COR-L47 (cell line): ENCODE measurements around the gene THRB.

Experiments used
- DNase-seq: peaks from one replicate; lab custom pipeline; 2025; lab: John Stamatoyannopoulos, UW

Gene THRB

DNA sequence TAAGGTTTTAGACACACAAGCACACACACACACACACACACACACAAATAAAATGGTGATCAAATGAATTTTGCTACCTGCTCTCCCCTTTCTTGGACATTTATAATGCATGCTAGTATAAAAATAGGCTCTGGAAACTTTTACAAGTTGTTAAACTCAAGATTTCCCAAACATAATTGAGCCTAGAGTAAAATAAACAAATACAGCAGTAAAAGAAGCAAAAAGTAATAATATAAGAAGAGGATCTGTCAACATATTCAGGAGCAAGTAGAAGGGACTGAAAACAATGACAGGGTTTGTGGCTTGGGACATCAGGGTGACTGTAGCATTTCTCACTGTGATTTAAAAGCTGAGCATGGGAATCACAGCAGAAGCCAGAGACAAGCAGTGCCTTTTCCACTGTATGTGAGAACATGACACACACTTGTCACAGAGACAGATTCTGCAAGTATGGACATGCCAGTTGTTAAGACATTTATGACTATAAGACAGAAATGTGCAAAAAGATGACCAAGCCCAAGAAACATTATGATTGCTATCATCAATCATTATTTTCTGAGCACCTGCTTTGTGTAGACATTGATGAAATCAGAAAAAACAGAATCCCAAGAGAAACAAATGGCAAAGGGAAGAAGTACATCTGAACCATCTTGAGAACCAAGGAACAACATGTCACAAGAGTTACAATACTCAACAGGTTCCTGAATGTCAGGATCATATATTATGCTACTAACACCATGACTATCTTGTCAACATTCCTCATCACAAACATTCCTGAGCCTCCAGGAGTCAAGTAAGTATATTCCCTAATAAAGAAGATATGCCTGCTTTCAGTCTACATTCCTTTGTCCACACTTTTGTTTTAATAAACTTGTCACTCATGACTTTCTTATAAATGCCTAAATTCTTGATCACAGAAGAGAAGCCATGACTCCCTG, 7.1 kb downstream of the THRB start:
- DNase-seq: no peak

DNA sequence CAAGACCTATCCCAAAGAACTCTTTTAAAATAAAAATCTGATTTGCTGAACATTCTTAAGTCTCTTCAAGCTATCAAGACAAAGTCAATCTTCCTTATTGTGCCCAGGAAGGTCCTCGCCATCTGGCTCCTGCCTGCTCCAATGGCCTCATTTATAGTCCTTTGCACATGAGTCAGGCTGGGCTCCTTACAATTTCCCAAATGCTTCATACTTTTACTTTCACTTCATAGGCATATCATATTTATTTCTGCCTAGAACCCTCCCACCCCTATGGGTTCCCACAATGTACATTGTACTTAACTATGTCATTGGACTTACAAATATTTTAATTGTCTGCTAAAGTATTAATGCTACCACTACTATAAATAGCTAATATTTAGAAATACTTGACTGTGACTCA, 9.1 kb downstream of the THRB start:
- DNase-seq: no peak

DNA sequence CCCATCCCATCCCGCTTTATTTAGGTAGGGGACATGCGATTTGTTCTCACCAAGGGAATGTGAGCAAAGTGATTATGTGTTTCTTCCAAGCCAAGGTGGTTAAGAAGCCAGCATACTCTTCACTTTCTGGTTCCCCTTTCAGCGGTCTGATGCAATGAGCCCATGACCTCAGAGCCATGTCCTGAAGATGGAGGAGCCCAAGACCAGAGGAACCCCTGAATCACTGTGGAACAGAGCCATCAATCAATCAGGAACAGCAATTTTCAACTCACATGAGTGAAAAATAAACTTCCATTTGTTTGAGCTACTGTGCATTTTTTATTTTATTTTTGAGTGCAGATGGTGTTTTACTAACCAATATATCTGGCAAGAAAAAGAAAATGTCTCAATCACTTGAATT, 10.8 kb downstream of the THRB start:
- DNase-seq: no peak

GRCh38 chr3:24482096-24482705, 12.4 kb downstream of the THRB start:
- DNase-seq: no peak

- no peak for DNase-seq
Observed at GRCh38 chr3:24481193-24481592, 13.5 kb downstream of the THRB start.

DNA sequence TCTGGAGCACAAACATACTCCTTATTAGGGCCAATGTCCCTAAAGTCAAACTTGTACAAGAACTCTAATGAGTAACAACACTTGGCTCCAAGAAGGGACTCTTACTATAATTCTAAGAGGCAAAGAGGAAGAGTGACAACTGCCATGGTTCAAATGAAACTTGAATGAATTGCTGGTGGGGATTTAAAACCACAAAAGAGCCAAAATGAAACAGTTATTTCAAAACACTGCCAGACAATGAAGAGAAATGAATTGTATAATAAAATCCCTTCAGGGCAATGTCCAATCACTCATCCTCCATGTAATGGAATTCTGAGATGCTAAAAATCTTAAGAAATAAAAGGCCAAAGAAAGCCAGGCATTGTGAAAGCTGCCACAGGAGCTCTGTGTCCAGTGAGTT, 14.2 kb downstream of the THRB start:
- no peak for DNase-seq

GRCh38 chr3:24479816-24480215, 14.8 kb downstream of the THRB start:
- no peak for DNase-seq

DNA sequence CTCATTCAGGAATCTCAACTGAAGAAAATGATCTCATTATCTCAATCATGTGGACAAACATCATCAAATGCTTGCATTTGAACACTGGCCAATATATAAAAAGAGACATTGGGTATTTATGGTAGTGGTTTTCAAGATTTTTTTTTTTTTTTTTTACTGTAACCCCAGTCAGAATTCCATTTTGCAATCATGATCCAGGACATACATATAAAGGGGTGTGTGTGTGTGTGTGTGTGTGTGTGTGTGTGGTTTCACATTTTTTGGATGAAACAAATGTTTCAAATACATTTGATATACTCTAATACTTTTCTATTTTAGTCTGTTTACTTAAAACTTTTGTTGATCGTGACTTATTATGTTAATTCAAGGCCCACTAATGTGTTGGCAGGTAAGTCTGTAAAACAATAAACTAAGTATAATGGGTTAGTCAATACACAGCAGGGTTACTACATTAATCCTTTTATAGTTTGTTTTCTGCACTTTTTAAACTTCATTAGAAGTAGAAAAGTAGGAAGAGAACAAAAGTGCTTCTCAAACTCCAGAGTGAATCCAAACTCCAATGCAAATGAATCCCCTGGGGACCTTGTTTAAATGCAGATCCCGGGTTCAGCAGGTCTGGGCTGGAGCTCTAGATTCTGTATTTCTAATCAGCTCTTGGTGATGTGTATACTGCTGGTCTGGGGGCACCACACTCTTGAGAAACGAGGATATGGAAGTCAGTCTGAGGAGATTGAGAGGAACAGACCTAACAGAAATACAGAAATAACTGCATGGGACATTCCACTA, 17.6 kb downstream of the THRB start:
- DNase-seq: no peak

DNA sequence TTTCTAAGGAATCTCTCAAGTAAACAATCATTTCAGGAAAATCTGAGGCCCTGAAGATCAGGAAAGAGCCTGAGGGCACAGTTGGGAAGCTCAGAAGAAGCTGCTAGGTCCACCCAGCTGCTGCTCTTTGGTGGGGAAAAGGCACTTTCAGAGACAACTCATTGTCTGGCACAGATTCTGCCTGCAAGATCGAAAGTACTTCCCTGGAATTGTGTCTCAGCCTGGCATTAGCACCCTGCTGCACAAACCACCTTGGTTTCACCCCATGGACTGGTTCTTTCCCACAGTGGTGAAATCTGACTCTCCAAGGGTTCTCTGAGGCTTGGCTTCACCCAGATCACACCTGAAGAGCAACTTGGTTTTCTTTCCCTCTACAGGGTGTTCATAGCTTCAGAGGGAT, 18.7 kb downstream of the THRB start:
- DNase-seq: no peak

DNA sequence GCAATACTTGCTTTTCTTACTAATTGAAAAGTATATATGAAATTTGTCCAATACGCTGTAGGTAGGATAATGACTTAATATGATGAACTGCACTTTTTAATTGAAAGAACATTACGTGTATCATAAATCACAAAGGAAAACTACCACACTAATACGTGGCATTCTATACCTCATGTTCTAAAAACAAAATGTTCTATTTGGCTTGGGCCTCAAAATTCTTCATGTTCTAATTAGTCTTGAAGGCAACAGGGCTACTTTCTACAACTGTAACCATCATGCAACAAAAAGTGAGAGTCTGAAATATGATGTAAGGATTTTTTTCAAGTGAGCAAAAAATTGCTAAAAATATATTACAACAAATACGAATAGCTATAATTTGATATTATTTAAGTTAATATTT, 19.8 kb downstream of the THRB start:
- no peak for DNase-seq

DNA sequence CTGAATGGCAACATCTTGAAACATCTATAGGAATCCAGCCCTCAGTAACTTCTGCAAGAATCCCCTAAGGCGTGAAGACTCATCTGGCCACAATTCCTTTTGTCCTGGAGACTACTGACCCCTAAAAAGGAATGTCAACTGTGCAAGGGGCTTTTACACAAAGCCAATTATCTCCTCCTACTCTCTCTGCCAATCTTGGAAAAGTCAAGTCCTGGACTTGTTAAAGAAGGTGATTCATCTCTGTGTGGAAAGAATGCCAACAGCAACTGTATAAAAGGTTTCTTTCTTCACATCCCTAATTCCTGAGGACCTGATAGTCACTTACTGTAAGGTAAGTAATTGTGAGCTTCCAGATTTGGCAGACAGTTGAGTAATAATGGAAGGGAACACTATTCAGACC, 22.3 kb downstream of the THRB start:
- no peak for DNase-seq

- DNase-seq: no peak
Observed at GRCh38 chr3:24471486-24471885, 23.2 kb downstream of the THRB start.

DNA sequence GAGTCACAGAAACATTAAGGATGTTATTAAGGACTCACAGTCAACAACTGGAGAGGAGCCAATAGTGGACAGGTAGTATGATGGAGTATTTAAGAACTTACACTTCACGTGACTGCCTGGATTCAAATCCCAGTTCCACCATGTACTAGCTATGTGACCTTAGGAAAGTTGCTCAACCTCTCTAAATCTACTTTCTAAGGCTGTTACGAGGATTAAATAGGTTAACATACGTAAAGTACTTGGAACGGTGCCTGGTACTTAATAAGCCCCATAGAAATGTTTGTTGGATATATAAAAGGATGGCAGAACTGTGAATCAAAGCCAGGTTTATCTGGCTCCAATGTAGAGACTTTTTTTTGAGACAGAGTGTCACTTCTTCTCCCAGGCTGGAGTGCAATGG, 24.4 kb downstream of the THRB start:
- no peak for DNase-seq

DNA sequence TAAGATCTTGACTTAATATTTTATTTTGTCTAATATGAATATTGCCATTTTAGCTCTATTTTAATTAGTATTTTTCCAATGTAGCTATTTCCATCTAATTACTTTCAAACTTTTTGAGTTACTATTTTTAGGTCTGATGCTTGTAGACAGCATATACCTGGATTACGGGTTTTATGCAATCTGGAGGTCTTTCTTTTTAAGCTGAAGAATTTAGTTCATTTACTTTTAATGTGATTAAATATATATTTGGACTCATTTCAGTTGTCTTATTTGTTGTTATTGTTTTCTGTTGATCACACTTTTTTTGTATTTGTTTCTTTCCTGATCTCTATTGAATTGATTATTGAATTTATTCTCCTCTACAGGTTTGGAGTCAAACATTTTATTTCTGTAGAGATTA, 30.3 kb downstream of the THRB start:
- DNase-seq: no peak

GRCh38 chr3:24462737-24463136, 31.9 kb downstream of the THRB start:
- no peak for DNase-seq

DNA sequence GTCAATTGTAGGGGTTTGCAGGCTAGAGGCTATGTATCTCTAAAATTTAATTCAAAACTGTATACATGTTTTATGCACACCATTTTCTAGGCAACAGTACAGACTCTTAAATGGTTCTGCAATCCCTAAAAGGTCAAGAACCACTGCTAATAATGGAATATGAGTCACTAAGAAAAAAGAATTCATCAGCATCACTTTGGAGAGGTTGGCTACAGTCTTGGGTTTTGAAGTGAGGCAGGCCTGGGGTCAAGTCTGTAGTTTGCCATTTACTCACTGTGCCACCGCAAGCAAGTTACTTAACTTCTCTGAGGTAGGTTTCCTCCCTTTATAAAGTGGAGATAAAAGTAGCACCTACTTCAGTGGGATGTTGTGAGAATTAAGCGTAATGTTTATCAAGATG, 33.7 kb downstream of the THRB start:
- DNase-seq: no peak

GRCh38 chr3:24457719-24458118, 36.9 kb downstream of the THRB start:
- DNase-seq: no peak

DNA sequence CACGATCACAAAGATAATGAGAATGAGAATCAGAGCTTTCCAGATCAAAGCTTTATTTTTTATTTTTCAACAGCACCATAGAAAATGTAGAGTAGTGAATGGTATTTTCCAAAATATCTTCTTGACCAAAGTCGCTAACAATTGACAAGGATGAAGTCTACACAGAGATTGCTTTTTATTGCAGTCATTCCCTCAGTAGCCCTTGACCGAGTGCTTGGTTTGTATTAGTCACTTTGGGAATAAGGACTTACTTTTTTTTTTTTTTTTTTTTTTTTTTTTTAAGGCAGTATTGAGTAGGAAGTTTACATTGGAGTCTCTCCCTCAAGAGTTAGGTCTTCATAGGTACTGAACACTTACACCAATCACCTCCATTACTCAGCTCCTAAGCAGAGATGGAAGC, 39.8 kb downstream of the THRB start:
- no peak for DNase-seq

DNA sequence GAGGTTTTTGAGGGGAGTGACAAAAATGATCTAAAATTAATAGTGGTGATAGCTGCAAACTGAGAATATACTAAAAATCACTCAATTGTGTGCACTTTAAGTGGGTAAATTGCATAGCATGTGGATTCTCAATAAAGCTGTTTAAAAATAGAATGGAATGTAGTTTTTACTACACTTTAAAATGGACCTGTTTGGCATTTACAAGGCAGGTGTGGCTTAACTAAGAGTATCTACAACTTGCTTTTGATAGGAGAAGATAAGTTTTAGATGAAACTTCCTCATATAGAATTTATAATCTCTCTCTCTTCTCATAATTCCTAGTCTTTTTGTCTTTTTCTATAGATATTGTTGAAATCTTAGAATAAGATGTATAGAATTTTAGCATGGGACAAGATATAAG, 40.3 kb downstream of the THRB start:
- DNase-seq: no peak

GRCh38 chr3:24451461-24452099, 43.1 kb downstream of the THRB start:
- DNase-seq: no peak

DNA sequence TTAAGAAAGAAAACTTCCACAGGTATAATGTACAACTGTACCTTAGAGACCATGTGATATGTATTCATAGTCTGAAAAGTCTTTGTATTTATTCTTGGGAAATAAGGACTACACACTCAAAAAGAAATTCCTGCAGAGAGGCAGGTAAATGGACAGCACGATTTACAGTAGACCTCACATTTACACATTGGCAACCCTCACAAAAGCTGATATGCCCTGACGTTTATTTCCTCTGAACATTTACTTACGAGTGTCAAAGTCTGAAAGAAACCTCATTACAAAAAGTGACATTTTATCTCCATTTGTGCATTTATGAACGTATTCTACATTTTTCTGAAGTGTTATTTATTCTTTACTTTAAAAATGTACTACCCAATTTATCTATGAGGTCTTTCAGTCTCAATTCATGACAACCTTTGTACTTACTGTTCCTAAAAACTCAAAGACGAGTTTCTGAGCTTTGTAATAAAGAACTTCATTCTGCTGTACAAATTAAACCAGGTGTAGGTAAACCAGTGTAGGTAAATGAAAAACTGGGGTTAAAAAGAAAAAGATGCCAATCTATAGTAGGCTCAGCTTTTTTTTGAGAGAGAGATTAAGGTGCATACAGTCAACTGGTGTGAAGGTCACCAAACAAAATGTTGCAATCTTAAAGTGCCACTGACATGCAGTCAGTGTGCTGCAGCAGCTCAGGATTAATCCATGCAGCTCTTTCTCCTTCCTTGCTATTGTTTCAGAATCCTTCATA, 44.3 kb downstream of the THRB start:
- no peak for DNase-seq

- DNase-seq: no peak
Observed at GRCh38 chr3:24447836-24448235, 46.8 kb downstream of the THRB start.
